Measurements from ENCODE around the gene INPP5D.
"Not testable (repeated sequence)": the region's sequence is repeated elsewhere in the genome, so short reads cannot be mapped to it uniquely, and the experiment has no call there.

The INPP5D gene

GRCh38 chr2:233116946-233117345 lies 56.8 kb downstream of the INPP5D start:
- no peak for DNase-seq (ENCODE audit: low spot score)

- no peak for DNase-seq (ENCODE audit: low spot score)
These were observed 57.2 kb downstream of the INPP5D start for GRCh38 chr2:233117351-233117750.

DNA sequence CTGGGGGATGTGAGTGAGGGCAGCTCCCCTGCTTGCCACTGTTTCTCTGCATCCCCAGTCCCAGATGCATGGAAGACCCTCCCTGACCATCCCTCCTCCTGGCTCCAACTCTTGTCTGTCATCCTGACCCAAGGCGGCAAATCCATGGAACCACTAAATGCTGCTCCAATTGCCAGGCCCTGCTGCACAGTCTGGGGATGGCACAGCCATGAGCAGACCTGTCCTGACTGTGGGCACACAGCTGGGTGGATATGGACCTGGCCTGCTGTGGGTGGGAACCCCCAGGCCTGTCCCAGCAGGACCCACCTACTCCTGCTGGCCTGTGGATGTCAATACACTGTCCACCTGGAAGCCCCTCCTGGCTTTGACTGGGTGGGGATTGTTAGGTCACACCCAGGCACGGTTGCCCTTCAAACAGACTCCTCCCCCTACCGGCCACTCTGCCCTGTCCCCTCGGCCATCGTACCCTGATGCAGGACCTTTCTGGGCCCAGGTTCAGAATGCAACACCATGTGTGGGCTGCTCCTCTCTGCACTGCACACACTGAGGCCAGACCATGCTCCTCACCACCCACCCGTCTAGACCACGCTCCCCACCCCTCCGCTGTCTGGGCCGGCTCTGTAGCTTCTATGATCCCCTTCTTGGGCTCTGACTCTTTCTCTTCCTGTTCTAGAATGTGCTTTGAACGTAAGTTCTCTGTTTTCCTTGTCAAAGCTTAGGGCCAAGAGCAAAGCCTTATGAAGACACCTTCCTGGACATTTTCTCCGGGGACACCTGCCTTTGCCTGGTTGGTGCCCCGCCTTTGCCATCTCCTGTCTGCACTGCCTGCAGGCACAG lies 57.9 kb downstream of the INPP5D start:
- DNase-seq (ENCODE audit: low spot score): no peak

GRCh38 chr2:233118648-233119000 lies 58.5 kb downstream of the INPP5D start:
- no peak for DNase-seq (ENCODE audit: low spot score)

- no peak for DNase-seq (ENCODE audit: low spot score)
These were observed 59.0 kb downstream of the INPP5D start for GRCh38 chr2:233119123-233119522.

DNA sequence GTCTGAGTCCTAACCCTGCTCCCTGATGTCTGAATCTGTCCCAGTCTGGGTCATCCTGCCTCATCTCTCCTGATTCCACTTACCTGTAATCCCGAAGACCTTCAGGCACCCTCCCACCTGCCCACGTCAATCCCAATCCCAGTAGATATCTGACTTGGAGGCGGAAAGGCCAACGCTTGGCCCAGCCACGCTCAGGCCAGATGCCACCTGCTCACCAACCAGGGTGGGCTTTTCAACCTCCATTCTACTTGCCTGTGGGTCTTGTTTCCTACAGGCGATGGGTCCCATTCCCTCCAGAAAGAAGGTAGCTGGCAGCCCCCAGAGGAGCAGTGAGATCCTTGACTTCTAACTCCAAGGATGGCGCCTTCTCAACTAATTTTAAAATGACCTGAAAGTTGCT lies 59.7 kb downstream of the INPP5D start:
- DNase-seq (ENCODE audit: low spot score): no peak

DNA sequence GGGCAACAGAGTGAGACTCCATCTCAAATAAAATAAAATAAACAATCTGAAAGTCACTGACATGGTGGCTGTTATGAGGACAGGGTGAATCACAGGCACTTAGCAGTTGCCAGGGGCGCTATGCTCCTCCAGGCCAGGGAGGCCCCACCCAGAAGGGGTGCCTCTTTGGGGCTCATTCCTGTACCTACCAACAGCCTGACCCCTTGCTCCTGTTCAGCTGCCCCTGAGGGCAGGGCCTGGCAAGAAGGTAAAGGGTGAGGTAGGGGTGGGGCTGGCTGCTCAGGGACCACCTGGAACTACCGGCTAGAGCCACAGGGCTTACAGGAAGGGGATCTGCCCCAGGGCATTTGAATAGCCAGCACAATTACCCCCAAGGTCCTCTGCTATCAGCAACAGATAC lies 60.3 kb downstream of the INPP5D start:
- no peak for DNase-seq (ENCODE audit: low spot score)

- DNase-seq (ENCODE audit: low spot score): no peak
These were observed 61.7 kb downstream of the INPP5D start for GRCh38 chr2:233121856-233122255.

DNA sequence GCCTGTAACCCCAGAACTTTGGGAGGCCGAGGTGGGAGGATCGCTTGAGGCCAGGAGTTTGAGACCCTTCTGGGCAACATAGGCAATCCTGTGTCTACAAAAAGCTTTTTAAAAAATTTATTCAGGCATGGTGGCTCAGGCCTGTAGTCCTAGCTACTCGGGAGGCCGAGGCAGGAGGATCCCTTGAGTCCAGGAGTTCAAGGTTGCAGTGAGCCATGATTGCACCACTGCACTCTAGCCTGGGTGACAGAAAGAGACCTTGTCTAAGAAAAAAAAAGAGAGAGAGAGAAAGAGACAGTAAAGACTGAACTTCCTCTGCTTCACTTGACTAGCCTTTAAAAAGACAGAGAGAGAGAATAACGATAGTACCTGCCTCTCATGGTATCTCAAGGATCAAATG lies 62.4 kb downstream of the INPP5D start:
- DNase-seq (ENCODE audit: low spot score): no peak

DNA sequence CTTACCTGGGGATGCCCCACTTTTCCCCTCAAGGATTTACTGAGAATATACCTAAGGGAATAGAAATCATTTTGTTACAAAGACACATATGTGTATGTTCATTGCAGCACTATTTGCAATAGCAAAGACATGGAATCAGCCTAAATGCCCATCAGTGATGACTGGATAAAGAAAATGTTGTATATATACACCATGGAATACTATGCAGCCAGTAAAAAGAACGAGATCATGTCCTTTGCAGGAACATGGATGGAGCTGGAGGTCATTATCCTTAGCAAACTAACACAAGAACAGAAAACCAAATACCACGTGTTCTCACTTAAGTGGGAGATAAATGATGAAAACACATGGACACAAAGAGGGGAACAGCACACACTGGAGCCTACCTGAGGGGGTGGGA lies 63.4 kb downstream of the INPP5D start:
- DNase-seq (ENCODE audit: low spot score): not testable (repeated sequence)

- no peak for DNase-seq (ENCODE audit: low spot score)
These were observed 64.4 kb downstream of the INPP5D start for GRCh38 chr2:233124421-233125080.

DNA sequence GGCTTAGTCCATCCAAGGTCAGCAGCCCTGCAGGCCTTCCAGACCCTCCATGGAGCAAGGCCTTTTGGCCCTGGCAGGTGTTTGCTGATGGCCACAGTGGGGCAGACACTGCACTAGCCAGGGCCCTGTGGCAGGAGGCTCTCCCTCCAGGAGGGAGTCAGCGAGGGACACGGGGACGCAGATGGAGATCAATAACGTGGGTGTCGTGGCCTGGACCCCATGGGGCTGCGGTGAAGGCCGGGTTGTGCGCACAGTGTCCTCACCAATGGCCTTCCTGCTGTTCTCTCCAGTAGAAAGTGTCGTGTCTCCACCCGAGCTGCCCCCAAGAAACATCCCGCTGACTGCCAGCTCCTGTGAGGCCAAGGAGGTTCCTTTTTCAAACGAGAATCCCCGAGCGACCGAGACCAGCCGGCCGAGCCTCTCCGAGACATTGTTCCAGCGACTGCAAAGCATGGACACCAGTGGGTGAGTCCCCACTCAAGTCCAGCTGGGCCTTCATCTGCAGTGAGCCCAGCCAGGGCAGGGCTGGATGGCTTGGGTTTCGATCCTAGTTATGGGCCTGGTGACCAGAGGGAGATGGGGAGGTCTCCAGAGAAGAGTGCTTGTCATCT lies 65.4 kb downstream of the INPP5D start:
- no peak for DNase-seq (ENCODE audit: low spot score)

DNA sequence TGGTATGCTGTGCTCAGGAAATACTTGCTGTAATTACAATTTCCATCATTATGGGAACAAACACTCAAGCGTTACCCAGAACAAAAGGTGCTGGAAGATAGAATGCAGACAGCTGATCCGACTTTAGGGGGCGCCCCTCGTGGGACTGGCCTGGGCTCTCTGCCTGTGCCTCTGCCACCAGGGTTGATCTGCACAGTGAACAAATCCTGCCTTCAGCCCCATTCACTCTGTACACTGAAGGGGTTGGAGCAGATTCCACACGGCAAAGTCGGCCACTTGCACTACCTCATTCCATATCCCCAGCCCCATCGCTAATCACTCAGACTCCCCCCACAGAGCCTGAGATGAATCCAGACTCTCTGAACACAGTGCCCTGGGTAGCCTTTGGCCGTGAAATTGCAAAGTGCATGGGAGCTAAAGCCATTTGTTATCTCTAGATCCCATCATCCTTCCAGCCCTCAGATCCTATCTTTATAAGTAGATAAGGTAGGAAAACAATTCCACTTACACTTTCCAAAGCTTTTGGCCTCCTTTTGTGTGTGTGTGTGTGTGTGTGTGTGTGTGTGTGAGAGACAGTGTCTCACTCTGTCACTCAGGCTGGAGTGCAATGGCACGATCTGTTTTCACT lies 69.3 kb downstream of the INPP5D start:
- no peak for DNase-seq (ENCODE audit: low spot score)

DNA sequence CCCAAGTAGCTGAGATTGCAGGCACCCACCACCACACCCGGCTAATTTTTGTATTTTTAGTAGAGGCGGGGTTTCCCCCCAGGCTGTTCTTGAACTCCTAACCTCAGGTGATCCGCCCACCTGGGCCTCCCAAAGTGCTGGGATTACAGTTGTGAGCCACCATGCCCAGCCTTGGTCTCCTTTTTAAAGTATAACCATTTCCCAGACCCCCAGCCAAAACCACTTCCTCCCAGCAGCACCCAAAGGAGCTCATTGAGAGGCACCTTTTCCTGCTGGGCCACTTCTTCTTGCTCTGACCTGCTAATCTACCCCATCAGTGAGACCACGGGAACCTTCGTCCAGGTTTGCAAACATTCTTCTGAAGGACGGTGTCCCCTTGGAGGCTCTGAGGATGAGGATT lies 69.9 kb downstream of the INPP5D start:
- DNase-seq (ENCODE audit: low spot score): no peak

- DNase-seq (ENCODE audit: low spot score): no peak
These were observed 70.4 kb downstream of the INPP5D start for GRCh38 chr2:233130481-233131020.

- no peak for DNase-seq (ENCODE audit: low spot score)
These were observed 72.0 kb downstream of the INPP5D start for GRCh38 chr2:233131936-233132720.

DNA sequence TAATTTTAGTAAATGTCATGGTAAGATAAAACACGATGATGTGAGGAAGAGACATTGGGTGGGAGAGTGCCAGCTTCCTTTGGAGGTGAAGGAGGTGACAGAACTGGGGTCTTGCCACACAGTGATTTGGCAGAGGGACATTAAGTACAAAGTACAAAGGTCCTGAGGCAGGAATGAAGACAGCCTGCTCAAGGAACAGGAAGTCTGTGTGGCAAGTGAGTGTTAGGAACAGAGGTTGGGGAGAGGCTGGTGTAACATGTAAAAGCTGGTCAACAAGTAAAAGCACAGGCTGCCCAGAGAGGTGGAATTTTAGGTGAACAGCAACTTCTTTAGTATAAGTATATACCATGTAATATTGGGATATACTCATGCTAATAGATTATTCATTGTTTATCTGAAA lies 73.1 kb downstream of the INPP5D start:
- DNase-seq (ENCODE audit: low spot score): no peak

DNA sequence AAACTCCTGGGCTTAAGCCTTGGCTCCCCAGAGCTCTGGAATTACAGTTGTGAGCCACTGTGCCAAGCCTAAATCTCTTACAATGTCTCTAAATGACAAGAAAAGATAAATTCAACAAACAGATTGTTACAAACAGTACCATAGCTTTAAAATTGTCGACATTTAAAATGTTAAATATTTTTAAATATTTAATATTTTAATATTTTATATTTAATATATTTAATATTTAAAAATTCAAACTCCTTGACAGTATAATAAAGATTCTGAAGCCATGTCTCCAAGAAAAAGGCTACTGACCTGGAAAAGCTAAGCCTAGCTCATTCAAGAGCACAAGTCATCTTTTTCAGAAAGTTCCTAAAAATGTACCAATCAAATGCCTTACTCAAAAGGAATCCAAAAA lies 75.3 kb downstream of the INPP5D start:
- DNase-seq (ENCODE audit: low spot score): no peak

- no peak for DNase-seq (ENCODE audit: low spot score)
These were observed 76.9 kb downstream of the INPP5D start for GRCh38 chr2:233137040-233137439.

DNA sequence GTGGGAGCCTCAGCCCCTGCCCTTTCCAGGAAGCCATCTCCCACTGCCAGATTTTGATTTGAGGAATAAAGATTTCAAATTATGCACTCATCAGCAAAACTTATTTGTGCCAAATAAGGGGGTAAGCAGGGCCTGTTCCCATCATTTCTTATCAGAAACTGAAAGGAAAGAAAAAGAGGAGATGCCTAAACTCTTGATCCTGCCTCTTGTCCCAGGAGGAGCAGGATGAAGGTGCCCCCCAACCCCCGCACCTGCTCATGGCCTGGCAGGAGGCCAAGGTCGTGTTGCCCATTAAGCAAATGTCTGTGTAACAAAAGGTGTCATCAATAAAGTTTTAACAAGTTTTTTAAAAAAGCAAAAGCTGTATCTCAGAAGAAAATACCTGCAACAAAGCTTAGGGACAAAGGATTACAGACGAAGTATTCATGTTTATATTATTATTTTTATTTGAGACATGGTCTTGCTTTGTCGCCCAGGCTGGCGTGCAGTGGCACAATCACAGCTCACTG lies 80.0 kb downstream of the INPP5D start:
- no peak for DNase-seq (ENCODE audit: low spot score)

GRCh38 chr2:233140978-233141377 lies 80.8 kb downstream of the INPP5D start:
- DNase-seq (ENCODE audit: low spot score): no peak

- DNase-seq (ENCODE audit: low spot score): no peak
These were observed 81.8 kb downstream of the INPP5D start for GRCh38 chr2:233141901-233142300.

Data from CD4-positive, alpha-beta T cell treated with Interleukin-6 at 100 ng/mL for 8 hours (primary cell).